RWPE2 (cell line): ENCODE measurements around the gene LAMA3.

Source experiments
- ATAC-seq: fragments of 200-7000 bp; cut with Tn5 transposase; 3 replicates; pipeline ENCODE4 v1.9.1; 2021; ENCODE audit warnings: low read depth
- DNase-seq: peaks from one replicate; pipeline ENCODE4 v3.0.0-alpha.2; 2020; ENCODE audit warnings: low spot score
- H3K27ac ChIP-seq: fragments of 450-650 bp; 2 replicates; pipeline ENCODE4 v1.5.1; 2017; ENCODE audit warnings: mild to moderate bottlenecking; ENCODE audit not compliant: poor library complexity, severe bottlenecking
- H3K27me3 ChIP-seq: fragments of 250-450 bp; sonication (Bioruptor Pico); 2 replicates; pipeline ENCODE4 v1.5.1; 2021; ENCODE audit warnings: mild to moderate bottlenecking, moderate library complexity; ENCODE audit not compliant: insufficient read depth, poor library complexity, severe bottlenecking
- H3K36me3 ChIP-seq: fragments of 250-450 bp; sonication (Bioruptor Pico); 2 replicates; pipeline ENCODE4 v1.5.1; 2020; ENCODE audit warnings: low read depth, mild to moderate bottlenecking, moderate library complexity
- H3K4me1 ChIP-seq: fragments of 250-450 bp; sonication (Bioruptor Pico); 2 replicates; pipeline ENCODE4 v1.5.1; 2021; ENCODE audit warnings: mild to moderate bottlenecking, moderate library complexity; ENCODE audit not compliant: insufficient read depth, poor library complexity, severe bottlenecking
- H3K4me3 ChIP-seq: fragments of 250-450 bp; sonication (Bioruptor Pico); 2 replicates; pipeline ENCODE4 v1.5.1; 2021; ENCODE audit warnings: mild to moderate bottlenecking, moderate library complexity; ENCODE audit not compliant: severe bottlenecking
- H3K9me3 ChIP-seq: fragments of 250-450 bp; sonication (Bioruptor Pico); 2 replicates; pipeline ENCODE4 v1.5.1; 2021; ENCODE audit warnings: mild to moderate bottlenecking, moderate library complexity; ENCODE audit not compliant: severe bottlenecking
- TF ChIP-seq, protein P1 (sequence below): fragments of 450-650 bp; IDR thresholded peaks from one replicate; pipeline ENCODE4 v1.5.1; 2017; ENCODE audit warnings: mild to moderate bottlenecking, moderate library complexity; ENCODE audit not compliant: poor library complexity, severe bottlenecking

LAMA3 gene

DNA sequence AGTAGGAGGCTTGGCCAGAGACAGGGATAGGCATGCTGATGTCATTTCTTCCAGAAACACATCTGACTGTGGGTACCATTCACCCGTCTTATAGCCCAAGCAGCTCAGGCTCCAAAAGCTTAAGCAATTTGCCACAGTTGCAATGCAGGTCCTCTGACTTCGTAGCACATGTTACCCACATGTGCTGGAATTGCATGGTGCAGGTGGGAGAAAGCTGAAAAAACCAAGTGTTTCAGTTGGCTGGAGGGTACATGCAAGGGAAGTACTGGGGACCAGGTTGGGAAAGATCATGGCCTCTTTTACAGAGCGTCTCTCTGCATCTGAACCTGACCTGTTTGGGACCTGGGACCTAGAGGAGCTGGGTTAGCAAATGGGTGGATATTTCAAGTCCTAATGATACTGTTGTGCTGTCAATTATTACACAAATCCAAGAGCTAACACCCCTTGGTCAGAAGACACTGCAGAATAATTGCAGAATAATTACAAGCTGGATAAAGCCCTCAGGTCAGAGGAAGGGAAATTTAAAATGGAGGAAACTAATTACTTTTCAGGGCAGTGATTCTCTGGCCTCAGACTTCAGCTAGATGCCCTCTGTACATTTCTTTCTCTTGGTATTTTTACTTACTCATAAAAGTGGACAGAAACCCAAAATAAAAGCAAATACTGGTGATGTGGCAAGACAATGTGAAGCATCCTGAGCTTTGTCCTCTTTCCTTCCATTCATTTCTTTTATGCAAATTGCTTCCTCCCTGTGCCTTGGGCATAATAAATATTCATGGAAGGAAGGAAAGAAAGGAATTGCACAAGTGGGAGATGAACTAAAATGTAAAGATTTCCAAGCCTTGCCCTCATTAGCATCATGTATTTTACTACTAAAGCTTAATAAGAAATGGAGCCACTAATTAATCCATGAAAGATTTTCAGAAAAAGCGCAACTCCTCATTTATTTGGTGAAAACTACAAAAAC is 279.7 kb downstream of the LAMA3 start:
- H3K27me3 ChIP-seq: no peaks in the 10 kb centered on the region
- ATAC-seq (no peak), DNase-seq (no peak)
- no peaks in the 10 kb centered on the region for H3K4me1 ChIP-seq
- no peak overlapping the region for H3K4me3 ChIP-seq
- H3K27ac ChIP-seq: no peak overlapping the region
- TF ChIP-seq, protein P1, sequence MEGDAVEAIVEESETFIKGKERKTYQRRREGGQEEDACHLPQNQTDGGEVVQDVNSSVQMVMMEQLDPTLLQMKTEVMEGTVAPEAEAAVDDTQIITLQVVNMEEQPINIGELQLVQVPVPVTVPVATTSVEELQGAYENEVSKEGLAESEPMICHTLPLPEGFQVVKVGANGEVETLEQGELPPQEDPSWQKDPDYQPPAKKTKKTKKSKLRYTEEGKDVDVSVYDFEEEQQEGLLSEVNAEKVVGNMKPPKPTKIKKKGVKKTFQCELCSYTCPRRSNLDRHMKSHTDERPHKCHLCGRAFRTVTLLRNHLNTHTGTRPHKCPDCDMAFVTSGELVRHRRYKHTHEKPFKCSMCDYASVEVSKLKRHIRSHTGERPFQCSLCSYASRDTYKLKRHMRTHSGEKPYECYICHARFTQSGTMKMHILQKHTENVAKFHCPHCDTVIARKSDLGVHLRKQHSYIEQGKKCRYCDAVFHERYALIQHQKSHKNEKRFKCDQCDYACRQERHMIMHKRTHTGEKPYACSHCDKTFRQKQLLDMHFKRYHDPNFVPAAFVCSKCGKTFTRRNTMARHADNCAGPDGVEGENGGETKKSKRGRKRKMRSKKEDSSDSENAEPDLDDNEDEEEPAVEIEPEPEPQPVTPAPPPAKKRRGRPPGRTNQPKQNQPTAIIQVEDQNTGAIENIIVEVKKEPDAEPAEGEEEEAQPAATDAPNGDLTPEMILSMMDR: no peak
- H3K36me3 ChIP-seq: no peaks in the 10 kb centered on the region
- no peaks in the 10 kb centered on the region for H3K9me3 ChIP-seq

DNA sequence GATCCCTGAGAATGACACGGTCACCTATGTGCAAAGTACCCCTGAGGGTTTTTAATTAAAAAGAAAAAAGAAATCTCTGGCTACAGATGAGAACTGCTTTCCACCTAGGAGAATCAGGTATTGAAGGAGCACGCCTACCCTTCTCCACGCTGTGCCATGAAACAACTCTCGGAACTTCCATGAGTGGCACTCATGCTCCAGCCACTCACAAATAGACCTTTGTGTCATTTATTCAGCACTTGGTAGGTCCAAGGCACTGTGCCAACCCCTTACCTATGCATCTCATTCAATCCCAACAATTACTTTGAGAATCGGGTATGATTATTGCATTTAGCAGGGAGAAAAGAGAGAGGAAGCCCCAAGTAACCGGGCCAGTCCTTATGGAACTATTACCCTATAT is 280.4 kb downstream of the LAMA3 start:
- DNase-seq: no peak
- no peak for ATAC-seq
- H3K9me3 ChIP-seq: no peaks in the 10 kb centered on the region
- TF ChIP-seq, protein P1: no peak
- H3K4me3 ChIP-seq: no peak overlapping the region
- no peaks in the 10 kb centered on the region for H3K4me1 ChIP-seq
- no peaks in the 10 kb centered on the region for H3K27me3 ChIP-seq
- H3K27ac ChIP-seq: no peak overlapping the region
- no peaks in the 10 kb centered on the region for H3K36me3 ChIP-seq

DNA sequence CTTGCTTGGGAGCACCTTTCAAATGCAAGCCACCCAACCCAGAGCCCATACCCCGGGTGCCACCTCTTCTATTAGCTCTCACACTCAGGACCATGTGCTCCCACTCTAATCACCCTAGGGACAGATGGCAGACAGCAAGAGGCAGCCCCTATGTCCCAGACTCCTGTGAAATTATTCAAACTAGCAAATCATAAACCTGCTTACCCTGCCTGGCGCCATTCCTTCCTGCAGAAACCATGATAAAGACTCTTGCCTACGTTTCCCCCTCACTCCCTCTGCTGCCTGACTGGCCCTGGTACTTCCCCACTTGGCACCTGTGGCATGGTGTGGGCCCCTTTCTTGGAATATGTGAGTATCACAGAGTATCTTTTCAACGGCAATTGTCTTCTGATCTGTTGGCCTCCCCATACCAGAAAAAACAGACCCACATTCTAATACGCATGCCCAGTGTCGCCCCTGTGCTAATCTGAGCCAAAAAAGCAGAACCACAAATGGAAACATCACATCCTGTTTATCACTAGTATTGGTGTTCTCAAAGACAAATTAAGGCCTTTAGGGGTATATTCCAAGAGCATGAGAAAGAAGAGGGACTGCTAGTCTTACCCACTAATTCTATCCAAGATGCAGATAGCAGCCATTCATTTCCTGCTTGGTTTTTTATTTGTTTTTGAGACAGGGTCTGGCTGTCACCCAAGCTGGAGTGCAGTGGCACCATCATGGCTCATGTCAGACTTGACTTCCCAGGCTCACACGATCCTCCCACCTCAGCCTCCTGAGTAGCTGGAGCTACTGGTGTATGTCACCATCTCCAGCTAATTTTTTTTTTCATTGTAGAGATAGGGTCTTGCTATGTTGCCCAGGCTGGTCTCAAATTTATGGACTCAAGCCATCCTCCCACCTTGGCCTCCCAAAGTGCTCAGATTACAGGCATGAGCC is 281.2 kb downstream of the LAMA3 start:
- Histone ChIP-seq H3K36me3 (no peaks in the 10 kb centered on the region), H3K4me3 (no peak overlapping the region), H3K27me3 (no peaks in the 10 kb centered on the region), H3K9me3 (no peaks in the 10 kb centered on the region), H3K4me1 (no peaks in the 10 kb centered on the region), H3K27ac (no peak overlapping the region)
- TF ChIP-seq, protein P1: no peak
- DNase-seq (no peak), ATAC-seq (no peak)

DNA sequence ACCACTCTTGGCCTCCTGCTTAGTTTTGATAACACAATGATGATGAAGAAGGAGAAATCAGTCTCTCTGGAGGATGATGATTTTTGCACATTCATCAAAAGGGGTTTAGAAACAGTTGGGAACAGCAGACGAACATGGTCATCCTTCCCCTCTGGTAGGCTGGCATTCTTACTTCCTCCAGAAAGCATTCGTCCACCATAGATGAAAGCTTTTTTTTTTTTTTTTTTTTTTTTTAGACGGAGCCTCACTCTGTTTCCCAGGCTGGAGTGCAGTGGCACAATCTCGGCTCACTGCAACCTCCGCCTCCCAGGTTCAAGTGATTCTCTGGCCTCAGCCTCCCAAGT is 281.8 kb downstream of the LAMA3 start:
- TF ChIP-seq, protein P1: no peak
- DNase-seq (no peak), ATAC-seq (no peak)
- no peaks in the 10 kb centered on the region for H3K36me3 ChIP-seq
- H3K4me1 ChIP-seq: no peaks in the 10 kb centered on the region
- peaks cover under 1% of the 10 kb centered on the region for H3K27me3 ChIP-seq
- no peak overlapping the region for H3K27ac ChIP-seq
- H3K9me3 ChIP-seq: no peaks in the 10 kb centered on the region
- no peak overlapping the region for H3K4me3 ChIP-seq
